ENCODE data around the gene PRODH2. TPM values are rescaled to one million over a fixed set of nuclear protein-coding genes. Genes with fewer than 3 reads are reported as not detected.

The PRODH2 gene
- total and polyA plus RNA-seq, 5 donors = not detected

DNA sequence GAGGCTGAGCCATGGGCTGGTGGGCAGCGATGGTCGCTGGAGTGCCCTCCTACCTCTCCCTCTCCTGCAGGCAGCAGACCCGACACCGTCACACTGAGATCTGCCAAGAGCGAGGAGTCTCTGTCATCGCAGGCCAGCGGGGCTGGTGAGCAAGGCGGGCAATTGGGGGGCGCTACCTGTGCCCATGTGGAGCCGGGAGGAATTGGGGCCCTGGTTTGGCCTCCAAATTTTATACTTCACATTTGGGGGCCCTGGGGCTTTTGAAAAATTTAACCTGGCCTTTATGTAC lies 27.4 kb downstream of the PRODH2 start:
- no peaks in the 10 kb centered on the region for H3K9me3 ChIP-seq (ENCODE audit: control insufficient read depth, low read length)
- H3K27me3 ChIP-seq (ENCODE audit: control insufficient read depth, insufficient read depth) = no peaks in the 10 kb centered on the region
- intact Hi-C loops (cut with DNase I) = no loop called here
- no peaks in the 10 kb centered on the region for H3K4me1 ChIP-seq (ENCODE audit: control insufficient read depth, insufficient read depth, low read length)
- H3K4me3 ChIP-seq (ENCODE audit: low read length) = no peak overlapping the region
- 89% methylated on average over 10 of the region's 10 CpGs for WGBS
- ATAC-seq (no peak), DNase-seq (no peak)
- H3K27ac ChIP-seq (ENCODE audit: low read length) = no peak overlapping the region

DNA sequence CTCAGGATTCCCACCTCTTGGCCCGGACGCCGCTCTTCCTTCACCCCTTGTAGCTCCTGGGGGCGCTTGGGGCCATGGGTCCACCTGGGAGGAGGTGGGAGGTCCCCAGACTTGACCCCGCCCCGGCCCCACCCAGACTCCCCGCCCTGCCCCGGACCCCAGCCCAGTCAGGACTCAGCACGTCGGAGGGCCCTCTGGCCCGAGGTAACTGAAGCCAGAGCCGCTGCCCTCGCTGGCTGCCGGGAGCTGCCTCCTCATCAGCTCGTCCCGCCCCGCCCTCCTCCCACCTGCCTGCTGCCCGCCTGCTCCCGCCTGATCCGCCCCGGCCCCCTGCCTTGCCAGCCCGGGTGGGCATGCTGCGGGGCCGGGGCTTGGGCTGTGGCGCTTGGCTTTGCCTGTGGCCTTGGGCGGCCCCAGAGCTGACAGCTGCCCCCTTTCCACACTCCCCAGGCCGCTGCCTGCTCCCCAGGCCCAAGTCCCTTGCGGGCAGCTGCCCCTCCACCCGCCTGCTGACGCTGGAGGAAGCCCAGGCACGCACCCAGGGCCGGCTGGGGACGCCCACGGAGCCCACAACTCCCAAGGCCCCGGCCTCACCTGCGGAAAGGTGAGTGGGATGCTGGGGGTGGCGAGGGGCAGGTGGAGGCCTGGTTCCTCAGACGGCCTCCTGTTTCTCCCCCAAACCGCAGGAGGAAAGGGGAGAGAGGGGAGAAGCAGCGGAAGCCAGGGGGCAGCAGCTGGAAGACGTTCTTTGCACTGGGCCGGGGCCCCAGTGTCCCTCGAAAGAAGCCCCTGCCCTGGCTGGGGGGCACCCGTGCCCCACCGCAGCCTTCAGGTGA lies 27.9 kb downstream of the PRODH2 start:
- H3K4me1 ChIP-seq (ENCODE audit: control insufficient read depth, insufficient read depth, low read length) = no peaks in the 10 kb centered on the region
- no peak for DNase-seq
- intact Hi-C loops (cut with DNase I) = no loop called here

DNA sequence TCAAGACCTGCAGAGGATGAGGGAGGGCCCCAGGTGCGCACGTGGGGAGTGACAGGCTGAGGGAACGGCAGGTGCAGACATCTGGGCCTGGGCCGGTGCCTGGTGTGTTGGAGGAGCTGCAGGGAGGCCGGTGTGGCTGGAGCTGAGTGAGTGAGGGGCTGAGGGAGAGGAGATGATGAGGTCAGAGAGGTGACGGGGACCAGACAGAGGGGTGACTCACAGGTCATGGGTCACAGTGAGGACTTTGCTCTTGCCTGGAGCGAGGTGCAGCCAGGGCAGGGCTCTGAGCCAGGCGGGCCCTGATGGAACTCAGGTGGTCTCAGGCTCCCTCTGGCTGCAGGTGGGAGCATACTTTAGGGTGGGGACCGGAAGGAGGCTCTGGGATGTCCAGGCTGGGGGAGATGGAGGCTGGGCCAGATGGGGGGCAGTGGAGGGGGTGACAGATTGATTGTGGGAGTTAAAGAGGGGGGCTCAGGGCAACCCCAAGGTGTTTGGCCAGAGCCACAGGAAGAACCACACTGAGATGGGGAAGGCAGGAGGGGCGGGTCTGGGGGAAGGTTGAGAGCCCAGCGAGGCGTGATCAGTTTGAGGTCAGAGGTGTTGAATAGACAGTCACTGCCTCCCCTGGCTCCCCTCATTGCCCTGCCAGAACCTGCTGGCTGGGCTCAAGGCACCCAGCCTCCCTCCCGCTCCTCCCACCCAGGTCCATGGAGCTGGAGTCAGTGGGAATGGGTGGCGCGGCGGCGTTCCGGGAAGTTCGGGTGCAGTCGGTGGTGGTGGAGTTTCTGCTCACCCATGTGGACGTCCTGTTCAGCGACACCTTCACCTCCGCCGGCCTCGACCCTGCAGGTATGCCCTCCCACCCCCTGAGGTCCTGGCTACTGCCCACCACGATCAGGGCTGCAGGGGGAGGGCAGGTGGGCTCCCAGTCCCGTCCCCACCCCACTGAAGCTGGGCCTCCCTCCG lies 28.9 kb downstream of the PRODH2 start:
- DNase-seq (no peak), ATAC-seq (no peak)
- no peaks in the 10 kb centered on the region for H3K9me3 ChIP-seq (ENCODE audit: control insufficient read depth, low read length)
- WGBS = 86% methylated on average over 28 of the region's 28 CpGs
- no peaks in the 10 kb centered on the region for H3K27me3 ChIP-seq (ENCODE audit: control insufficient read depth, insufficient read depth)
- no peaks in the 10 kb centered on the region for H3K4me1 ChIP-seq (ENCODE audit: control insufficient read depth, insufficient read depth, low read length)
- no peak overlapping the region for H3K4me3 ChIP-seq (ENCODE audit: low read length)
- intact Hi-C loops (cut with DNase I) = no loop called here
- no peak overlapping the region for H3K27ac ChIP-seq (ENCODE audit: low read length)

More for the DNA sequence above, 27.9 kb downstream of the PRODH2 start:
- WGBS = 83% methylated on average over 45 of the region's 45 CpGs
- Histone ChIP-seq H3K27me3 (ENCODE audit: control insufficient read depth, insufficient read depth) (no peaks in the 10 kb centered on the region), H3K9me3 (ENCODE audit: control insufficient read depth, low read length) (no peaks in the 10 kb centered on the region), H3K27ac (ENCODE audit: low read length) (no peak overlapping the region), H3K4me3 (ENCODE audit: low read length) (no peak overlapping the region)
- no peak for ATAC-seq

DNA sequence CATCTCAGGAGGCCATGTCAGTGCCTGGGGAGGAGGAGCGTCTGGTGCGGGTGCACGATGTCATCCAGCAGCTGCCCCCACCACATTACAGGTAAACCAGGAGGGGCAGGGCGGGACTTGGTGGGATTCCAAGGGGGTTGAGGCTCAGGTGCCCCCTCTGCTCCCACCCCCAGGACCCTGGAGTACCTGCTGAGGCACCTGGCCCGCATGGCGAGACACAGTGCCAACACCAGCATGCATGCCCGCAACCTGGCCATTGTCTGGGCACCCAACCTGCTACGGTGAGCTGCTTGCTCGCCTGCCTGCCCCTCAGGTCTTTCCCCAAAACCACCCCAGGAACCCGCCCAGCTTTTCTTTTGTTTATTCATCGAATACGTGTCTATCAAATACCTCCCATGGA lies 30.1 kb downstream of the PRODH2 start:
- no peak overlapping the region for H3K4me3 ChIP-seq (ENCODE audit: low read length)
- DNase-seq (no peak), ATAC-seq (no peak)
- no peaks in the 10 kb centered on the region for H3K9me3 ChIP-seq (ENCODE audit: control insufficient read depth, low read length)
- intact Hi-C loops (cut with DNase I) = no loop called here
- H3K27ac ChIP-seq (ENCODE audit: low read length) = no peak overlapping the region
- H3K4me1 ChIP-seq (ENCODE audit: control insufficient read depth, insufficient read depth, low read length) = no peaks in the 10 kb centered on the region
- WGBS = 96% methylated on average over 12 of the region's 12 CpGs
- H3K27me3 ChIP-seq (ENCODE audit: control insufficient read depth, insufficient read depth) = no peaks in the 10 kb centered on the region

DNA sequence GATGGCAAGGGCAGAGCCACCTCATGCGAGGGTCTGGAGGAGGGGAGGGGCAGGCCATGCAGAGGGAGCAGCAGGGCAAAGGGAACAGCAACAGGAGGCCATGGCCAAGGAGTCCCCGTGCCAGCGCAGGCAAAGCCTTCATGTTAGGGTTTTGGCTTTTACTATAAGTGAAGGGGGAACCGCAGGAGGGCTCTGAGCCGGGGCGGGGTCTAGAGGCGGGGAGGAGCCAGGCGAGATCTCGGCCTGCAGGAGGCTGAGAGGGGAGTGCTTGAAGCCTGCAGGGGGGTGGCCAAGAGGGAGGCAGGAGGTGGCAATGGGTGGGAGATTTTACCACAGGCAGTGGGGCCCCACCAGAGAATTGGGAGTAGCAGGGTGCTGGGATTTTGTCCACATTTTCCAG lies 31.0 kb downstream of the PRODH2 start:
- 73% methylated on average over 9 of the region's 9 CpGs for WGBS
- no peak overlapping the region for H3K4me3 ChIP-seq (ENCODE audit: low read length)
- ATAC-seq (no peak), DNase-seq (no peak)
- no peak overlapping the region for H3K27ac ChIP-seq (ENCODE audit: low read length)
- intact Hi-C loops (cut with DNase I) = no loop called here
- H3K4me1 ChIP-seq (ENCODE audit: control insufficient read depth, insufficient read depth, low read length) = no peaks in the 10 kb centered on the region
- H3K9me3 ChIP-seq (ENCODE audit: control insufficient read depth, low read length) = no peaks in the 10 kb centered on the region
- no peaks in the 10 kb centered on the region for H3K27me3 ChIP-seq (ENCODE audit: control insufficient read depth, insufficient read depth)

DNA sequence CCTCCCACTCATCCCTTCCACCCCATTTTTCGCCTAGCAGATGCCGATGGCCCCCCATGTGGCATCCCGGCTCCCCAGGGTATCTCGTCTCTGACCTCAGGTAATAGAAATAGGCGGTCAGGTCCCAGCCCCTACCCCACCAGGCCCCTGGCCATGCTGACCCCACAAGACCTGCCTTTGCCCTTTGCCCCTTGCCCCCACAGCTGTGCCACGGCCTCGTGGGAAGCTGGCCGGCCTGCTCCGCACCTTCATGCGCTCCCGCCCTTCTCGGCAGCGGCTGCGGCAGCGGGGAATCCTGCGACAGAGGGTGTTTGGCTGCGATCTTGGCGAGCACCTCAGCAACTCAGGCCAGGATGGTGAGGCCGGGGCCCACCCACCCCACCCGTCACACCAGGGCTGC lies 31.9 kb downstream of the PRODH2 start:
- Histone ChIP-seq H3K9me3 (ENCODE audit: control insufficient read depth, low read length) (no peaks in the 10 kb centered on the region), H3K4me3 (ENCODE audit: low read length) (no peak overlapping the region), H3K4me1 (ENCODE audit: control insufficient read depth, insufficient read depth, low read length) (no peaks in the 10 kb centered on the region), H3K27me3 (ENCODE audit: control insufficient read depth, insufficient read depth) (no peaks in the 10 kb centered on the region), H3K27ac (ENCODE audit: low read length) (no peak overlapping the region)
- intact Hi-C loops (cut with DNase I) = no loop called here
- 96% methylated on average over 20 of the region's 20 CpGs for WGBS
- DNase-seq = no peak
- no peak for ATAC-seq

DNA sequence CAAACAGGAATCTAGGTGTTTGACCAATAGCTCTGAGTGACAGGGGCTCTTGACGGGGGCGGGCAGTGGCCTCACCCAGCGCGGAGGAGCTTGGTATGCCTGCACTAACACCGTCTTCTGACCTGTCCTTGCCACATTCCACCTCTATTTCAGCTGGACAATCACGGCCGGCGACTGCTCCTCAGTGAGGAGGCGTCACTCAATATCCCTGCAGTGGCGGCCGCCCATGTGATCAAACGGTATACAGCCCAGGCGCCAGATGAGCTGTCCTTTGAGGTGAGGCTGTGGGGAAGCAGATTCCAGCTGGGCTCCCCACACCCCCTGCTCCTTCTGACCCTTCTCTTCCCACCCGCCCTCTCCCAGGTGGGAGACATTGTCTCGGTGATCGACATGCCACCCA lies 32.6 kb downstream of the PRODH2 start:
- no peaks in the 10 kb centered on the region for H3K4me1 ChIP-seq (ENCODE audit: control insufficient read depth, insufficient read depth, low read length)
- H3K9me3 ChIP-seq (ENCODE audit: control insufficient read depth, low read length) = no peaks in the 10 kb centered on the region
- no peak overlapping the region for H3K4me3 ChIP-seq (ENCODE audit: low read length)
- no peaks in the 10 kb centered on the region for H3K27me3 ChIP-seq (ENCODE audit: control insufficient read depth, insufficient read depth)
- DNase-seq = no peak
- 91% methylated on average over 16 of the region's 16 CpGs for WGBS
- ATAC-seq = no peak
- H3K27ac ChIP-seq (ENCODE audit: low read length) = no peak overlapping the region
- intact Hi-C loops (cut with DNase I) = no loop called here

DNA sequence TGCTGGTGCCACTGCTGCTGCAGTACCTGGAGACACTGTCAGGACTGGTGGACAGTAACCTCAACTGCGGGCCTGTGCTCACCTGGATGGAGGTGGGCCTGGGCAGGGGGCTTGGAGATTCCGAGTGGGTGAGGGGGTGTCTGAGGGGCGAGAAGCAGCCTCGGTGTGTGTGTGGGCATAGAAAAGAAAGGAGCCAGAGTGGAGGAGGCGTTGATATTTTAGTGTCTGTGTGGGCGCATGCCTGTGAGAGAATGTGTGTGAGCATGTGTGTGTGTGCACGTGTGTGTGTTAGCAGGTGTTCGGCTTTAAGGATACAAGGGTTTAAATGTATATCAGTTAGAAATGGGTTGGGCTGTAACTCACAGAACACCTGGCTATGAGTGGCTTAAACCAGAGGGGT lies 33.6 kb downstream of the PRODH2 start:
- intact Hi-C loops (cut with DNase I) = no loop called here
- Histone ChIP-seq H3K4me3 (ENCODE audit: low read length) (no peak overlapping the region), H3K27me3 (ENCODE audit: control insufficient read depth, insufficient read depth) (no peaks in the 10 kb centered on the region), H3K4me1 (ENCODE audit: control insufficient read depth, insufficient read depth, low read length) (peaks cover 4% of the 10 kb centered on the region), H3K9me3 (ENCODE audit: control insufficient read depth, low read length) (no peaks in the 10 kb centered on the region), H3K27ac (ENCODE audit: low read length) (no peak overlapping the region)
- ATAC-seq = no peak
- 92% methylated on average over 8 of the region's 8 CpGs for WGBS
- DNase-seq = no peak

DNA sequence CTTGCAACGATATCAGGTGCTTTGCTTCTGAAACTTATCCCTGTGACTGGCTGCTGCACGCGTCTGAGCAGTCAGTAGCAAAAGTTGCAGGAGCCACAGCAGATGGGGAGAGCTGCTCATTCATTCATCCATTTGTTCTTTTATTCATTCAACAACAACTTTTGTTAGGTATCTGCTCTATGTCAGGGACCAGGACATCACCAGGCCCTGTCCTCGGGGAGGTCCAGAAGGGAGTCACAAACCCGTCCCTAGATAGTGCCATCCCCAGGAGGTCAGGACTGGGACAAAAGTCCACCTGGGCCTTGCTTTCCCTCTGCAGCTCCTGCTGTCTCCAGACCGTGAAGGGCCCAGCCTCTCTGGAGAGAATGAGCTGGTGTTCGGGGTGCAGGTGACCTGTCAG lies 34.7 kb downstream of the PRODH2 start:
- Histone ChIP-seq H3K4me1 (ENCODE audit: control insufficient read depth, insufficient read depth, low read length) (peaks cover 4% of the 10 kb centered on the region), H3K9me3 (ENCODE audit: control insufficient read depth, low read length) (no peaks in the 10 kb centered on the region), H3K4me3 (ENCODE audit: low read length) (no peak overlapping the region), H3K27ac (ENCODE audit: low read length) (no peak overlapping the region), H3K27me3 (ENCODE audit: control insufficient read depth, insufficient read depth) (no peaks in the 10 kb centered on the region)
- intact Hi-C loops (cut with DNase I) = no loop called here
- 94% methylated on average over 7 of the region's 7 CpGs for WGBS
- ATAC-seq (no peak), DNase-seq (no peak)

DNA sequence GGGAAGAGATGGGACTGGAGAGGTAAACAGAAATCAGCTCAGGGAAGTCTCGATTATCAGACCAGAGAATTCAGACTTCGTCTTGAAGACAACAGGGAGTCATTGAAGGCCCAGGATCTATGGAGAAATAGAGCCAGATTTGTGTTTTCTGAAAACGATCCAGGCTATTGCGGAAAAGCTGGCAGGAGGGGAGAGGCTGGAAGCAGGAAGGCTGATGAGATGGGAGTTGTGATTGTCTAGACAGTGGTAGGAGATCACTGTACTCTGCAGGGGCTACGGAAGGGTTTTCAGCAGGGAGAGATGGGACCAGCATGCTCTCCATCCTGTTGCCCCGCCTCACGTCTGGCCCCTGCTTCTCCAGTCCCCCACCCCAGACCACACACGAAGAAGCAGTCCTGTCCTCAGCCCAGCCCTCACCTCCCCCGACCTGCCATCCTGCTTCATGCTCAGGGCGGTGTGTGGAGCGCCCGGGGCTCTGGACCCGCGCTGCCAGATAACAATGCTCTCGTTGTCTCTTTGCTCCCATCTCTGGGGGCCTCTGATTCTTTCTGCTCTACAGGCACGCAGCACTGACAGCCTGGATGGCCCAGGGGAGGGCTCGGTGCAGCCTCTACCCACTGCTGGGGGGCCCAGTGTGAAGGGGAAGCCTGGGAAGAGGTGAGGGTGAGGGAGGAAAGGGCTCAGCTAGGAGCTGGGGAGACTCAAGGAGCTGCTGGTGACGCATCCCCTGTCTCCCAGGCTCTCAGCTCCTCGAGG lies 35.4 kb downstream of the PRODH2 start:
- intact Hi-C loops (cut with DNase I) = no loop called here
- no peaks in the 10 kb centered on the region for H3K9me3 ChIP-seq (ENCODE audit: control insufficient read depth, low read length)
- no peak overlapping the region for H3K4me3 ChIP-seq (ENCODE audit: low read length)
- no peak overlapping the region for H3K27ac ChIP-seq (ENCODE audit: low read length)
- ATAC-seq = no peak
- peaks cover 4% of the 10 kb centered on the region for H3K4me1 ChIP-seq (ENCODE audit: control insufficient read depth, insufficient read depth, low read length)
- H3K27me3 ChIP-seq (ENCODE audit: control insufficient read depth, insufficient read depth) = no peaks in the 10 kb centered on the region
- peak in 1 of 3 donors; percentile 45 for DNase-seq
- 67% methylated on average over 19 of the region's 19 CpGs for WGBS
